Hepatocyte (in vitro differentiated cells): ENCODE data around the gene HAGH. TPM values are rescaled to one million over a fixed set of nuclear protein-coding genes. Genes with fewer than 3 reads are reported as not detected.

Source experiments
- DNase-seq: peaks from one replicate; pipeline ENCODE4 v3.0.0-alpha.2; 2016; ENCODE audit warnings: low spot score
- H2AFZ ChIP-seq: fragments of 200-600 bp; sonication (generic); 2 replicates; pipeline ENCODE4 v1.6.0; 2016; ENCODE audit warnings: antibody characterized with exemption, mild to moderate bottlenecking
- H3K27ac ChIP-seq: fragments of 200-600 bp; sonication (generic); 2 replicates; pipeline ENCODE4 v1.5.1; 2016; ENCODE audit warnings: mild to moderate bottlenecking
- H3K27me3 ChIP-seq: fragments of 200-600 bp; sonication (generic); 2 replicates; pipeline ENCODE4 v1.6.1; 2016
- H3K36me3 ChIP-seq: fragments of 200-600 bp; sonication (generic); replicated peaks from 2 replicates; pipeline ENCODE4 v1.5.1; 2016; ENCODE audit warnings: low read depth; ENCODE audit not compliant: insufficient read depth
- H3K4me1 ChIP-seq: fragments of 200-600 bp; sonication (generic); 2 replicates; pipeline ENCODE4 v1.5.1; 2016; ENCODE audit warnings: mild to moderate bottlenecking, moderate library complexity; ENCODE audit not compliant: insufficient read depth
- H3K4me2 ChIP-seq: fragments of 200-600 bp; sonication (generic); 2 replicates; pipeline ENCODE4 v1.6.0; 2016
- H3K4me3 ChIP-seq: fragments of 200-600 bp; sonication (generic); 2 replicates; pipeline ENCODE4 v1.5.1; 2016; ENCODE audit warnings: mild to moderate bottlenecking
- H3K79me2 ChIP-seq: fragments of 200-600 bp; sonication (generic); 2 replicates; pipeline ENCODE4 v1.6.0; 2017; ENCODE audit warnings: mild to moderate bottlenecking
- H3K9me2 ChIP-seq: fragments of 200-600 bp; sonication (generic); replicated peaks from 2 replicates; pipeline ENCODE4 v1.6.0; 2017; ENCODE audit warnings: mild to moderate bottlenecking; ENCODE audit not compliant: insufficient read depth
- H3K9me3 ChIP-seq: fragments of 200-600 bp; sonication (generic); 2 replicates; pipeline ENCODE4 v1.5.1; 2016; ENCODE audit warnings: low read depth, mild to moderate bottlenecking
- H4K20me1 ChIP-seq: fragments of 200-600 bp; sonication (generic); 2 replicates; pipeline ENCODE4 v1.6.0; 2016; ENCODE audit warnings: mild to moderate bottlenecking; ENCODE audit not compliant: insufficient read depth, poor library complexity, severe bottlenecking
- CTCF ChIP-seq: fragments of 200-600 bp; sonication (generic); IDR thresholded peaks from 2 replicates; pipeline ENCODE4 v1.5.1; 2016; ENCODE audit warnings: antibody characterized with exemption, mild to moderate bottlenecking; ENCODE audit not compliant: poor library complexity
- EZH2 ChIP-seq: fragments of 200-600 bp; sonication (generic); IDR thresholded peaks from 2 replicates; pipeline ENCODE4 v1.6.1; 2016; ENCODE audit warnings: antibody characterized with exemption, mild to moderate bottlenecking, borderline replicate concordance
- EZH2phosphoT487 ChIP-seq: fragments of 200-600 bp; sonication (generic); IDR thresholded peaks from one replicate; pipeline ENCODE4 v1.6.1; 2018; ENCODE audit warnings: antibody characterized with exemption, mild to moderate bottlenecking, low read depth, moderate library complexity; ENCODE audit not compliant: unreplicated experiment, severe bottlenecking
- WGBS: methylation state at CpG from one replicate; pipeline ENCODE4 v1.1.6; 2016; ENCODE audit warnings: low lambda C conversion rate; ENCODE audit errors: missing lambda C conversion rate; 5-methylcytosine and 5-hydroxymethylcytosine counted together
- polyA plus RNA-seq: library from polyadenylated mRNA; unstranded; fragments of >200 nt; fragmentation: Nextera tagmentation; extraction: Ambion mirVana; gene quantifications from 2 replicates; pipeline ENCODE4 v1.2.1, GENCODE V29; 2016
- total RNA-seq: library from RNA; depleted of rRNA; stranded (reverse); fragments of >200 nt; gene quantifications from 2 replicates; pipeline ENCODE4 v1.2.3, GENCODE V29; 2014

Gene HAGH
- total and polyA plus RNA-seq, 2 experiments from 2014 or later: 55.6 to 113 TPM

- H3K36me3 ChIP-seq: no peaks in the 10 kb centered on the region
- WGBS: 84% methylated on average over 9 of the region's 9 CpGs
- H3K9me2 ChIP-seq: no peaks in the 10 kb centered on the region
- no peak overlapping the region for H3K4me2 ChIP-seq
- no peak for TF ChIP-seq CTCF
- TF ChIP-seq EZH2phosphoT487: no peak
- no peak for TF ChIP-seq EZH2
- no peak overlapping the region for H2AFZ ChIP-seq
- H4K20me1 ChIP-seq: no peaks in the 10 kb centered on the region
- H3K79me2 ChIP-seq: no peaks in the 10 kb centered on the region
- H3K27ac ChIP-seq: no peak overlapping the region
- H3K4me1 ChIP-seq: no peaks in the 10 kb centered on the region
- no peak overlapping the region for H3K4me3 ChIP-seq
- peaks cover 23% of the 10 kb centered on the region for H3K27me3 ChIP-seq
- H3K9me3 ChIP-seq: no peaks in the 10 kb centered on the region
- DNase-seq: no peak
Observed at GRCh38 chr16:1862394-1862793, 35.8 kb upstream of the HAGH start.

- Histone ChIP-seq H3K4me3 (no peak overlapping the region), H3K27me3 (peaks cover 28% of the 10 kb centered on the region), H3K9me2 (no peaks in the 10 kb centered on the region), H3K36me3 (no peaks in the 10 kb centered on the region), H3K4me2 (no peak overlapping the region), H2AFZ (no peak overlapping the region), H4K20me1 (no peaks in the 10 kb centered on the region), H3K27ac (no peak overlapping the region), H3K9me3 (no peaks in the 10 kb centered on the region), H3K79me2 (no peaks in the 10 kb centered on the region), H3K4me1 (no peaks in the 10 kb centered on the region)
- 76% methylated on average over 5 of the region's 5 CpGs for WGBS
- TF ChIP-seq CTCF (no peak), EZH2phosphoT487 (no peak), EZH2 (no peak)
- DNase-seq: no peak
Observed at GRCh38 chr16:1861730-1862129, 35.1 kb upstream of the HAGH start.

GRCh38 chr16:1859650-1860049 lies 33.0 kb upstream of the HAGH start:
- WGBS: 47% methylated on average over 8 of the region's 8 CpGs
- TF ChIP-seq EZH2 (no peak), CTCF (no peak), EZH2phosphoT487 (no peak)
- no peaks in the 10 kb centered on the region for H3K36me3 ChIP-seq
- no peak overlapping the region for H3K4me2 ChIP-seq
- no peaks in the 10 kb centered on the region for H3K9me3 ChIP-seq
- H3K27ac ChIP-seq: no peak overlapping the region
- DNase-seq: no peak
- H3K4me3 ChIP-seq: no peak overlapping the region
- H2AFZ ChIP-seq: no peak overlapping the region
- no peaks in the 10 kb centered on the region for H3K9me2 ChIP-seq
- H4K20me1 ChIP-seq: no peaks in the 10 kb centered on the region
- no peaks in the 10 kb centered on the region for H3K4me1 ChIP-seq
- no peaks in the 10 kb centered on the region for H3K79me2 ChIP-seq
- H3K27me3 ChIP-seq: peaks cover 21% of the 10 kb centered on the region
